GM18907 (cell line): ENCODE measurements around the gene PDCD5.
"Not testable (repeated sequence)": the region's sequence is repeated elsewhere in the genome, so short reads cannot be mapped to it uniquely, and the experiment has no call there.

ENCODE experiments used
- ATAC-seq: cut with Tn5 transposase; IDR thresholded peaks from one replicate; pipeline ENCODE4 v1.9.1; 2021; ENCODE audit warnings: mild to moderate bottlenecking, moderate library complexity; ENCODE audit not compliant: unreplicated experiment

The PDCD5 gene

GRCh38 chr19:32576790-32577189 is 4.2 kb upstream of the PDCD5 start:
- ATAC-seq = no peak

DNA sequence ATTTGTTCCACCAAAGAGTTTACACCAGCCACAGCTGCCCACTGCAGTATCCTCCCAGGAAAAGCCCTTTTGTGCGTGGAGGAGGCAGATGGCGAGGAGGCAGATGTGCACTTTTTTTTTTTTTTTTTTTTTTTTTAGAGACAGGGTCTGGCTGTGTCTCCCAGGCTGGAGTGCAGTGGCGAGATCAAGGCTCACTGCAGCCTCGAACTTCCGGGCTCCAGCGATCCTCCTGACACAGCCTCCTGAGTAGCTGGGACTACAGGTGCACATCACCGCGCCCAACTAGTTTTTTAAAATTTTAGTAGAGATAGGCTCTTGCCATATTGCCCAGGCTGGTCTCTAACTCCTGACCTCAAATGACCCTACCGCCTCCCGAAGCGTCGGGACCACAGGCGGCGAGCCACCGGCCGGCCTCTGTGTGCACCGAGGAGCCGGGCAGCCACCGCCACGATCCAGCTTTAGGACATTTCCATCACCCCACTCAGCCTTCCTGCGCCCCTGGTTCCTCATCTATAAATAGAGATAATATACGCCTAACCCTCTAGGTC is 563 bp upstream of the PDCD5 start:
- ATAC-seq = peak; percentile 36

- no peak for ATAC-seq
These were observed 752 bp downstream of the PDCD5 start for GRCh38 chr19:32581705-32582179.

DNA sequence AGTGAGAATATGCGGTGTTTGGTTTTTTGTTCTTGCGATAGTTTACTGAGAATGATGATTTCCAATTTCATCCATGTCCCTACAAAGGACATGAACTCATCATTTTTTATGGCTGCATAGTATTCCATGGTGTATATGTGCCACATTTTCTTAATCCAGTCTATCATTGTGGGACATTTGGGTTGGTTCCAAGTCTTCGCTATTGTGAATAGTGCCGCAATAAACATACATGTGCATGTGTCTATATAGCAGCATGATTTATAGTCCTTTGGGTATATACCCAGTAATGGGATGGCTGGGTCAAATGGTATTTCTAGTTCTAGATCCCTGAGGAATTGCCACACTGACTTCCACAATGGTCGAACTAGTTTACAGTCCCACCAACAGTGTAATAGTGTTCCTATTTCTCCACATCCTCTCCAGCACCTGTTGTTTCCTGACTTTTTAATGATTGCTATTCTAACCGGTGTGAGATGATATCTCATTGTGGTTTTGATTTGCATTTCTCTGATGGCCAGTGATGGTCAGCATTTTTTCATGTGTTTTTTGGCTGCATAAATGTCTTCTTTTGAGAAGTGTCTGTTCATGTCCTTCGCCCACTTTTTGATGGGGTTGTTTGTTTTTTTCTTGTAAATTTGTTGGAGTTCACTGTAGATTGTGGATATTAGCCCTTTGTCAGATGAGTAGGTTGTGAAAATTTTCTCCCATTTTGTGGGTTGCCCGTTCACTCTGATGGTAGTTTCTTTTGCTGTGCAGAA is 6.9 kb downstream of the PDCD5 start:
- not testable (repeated sequence) for ATAC-seq

GRCh38 chr19:32594021-32594420 is 13.0 kb downstream of the PDCD5 start:
- ATAC-seq = no peak

GRCh38 chr19:32595491-32595890 is 14.5 kb downstream of the PDCD5 start:
- ATAC-seq = no peak

- no peak for ATAC-seq
These were observed 17.0 kb downstream of the PDCD5 start for GRCh38 chr19:32598022-32598421.

DNA sequence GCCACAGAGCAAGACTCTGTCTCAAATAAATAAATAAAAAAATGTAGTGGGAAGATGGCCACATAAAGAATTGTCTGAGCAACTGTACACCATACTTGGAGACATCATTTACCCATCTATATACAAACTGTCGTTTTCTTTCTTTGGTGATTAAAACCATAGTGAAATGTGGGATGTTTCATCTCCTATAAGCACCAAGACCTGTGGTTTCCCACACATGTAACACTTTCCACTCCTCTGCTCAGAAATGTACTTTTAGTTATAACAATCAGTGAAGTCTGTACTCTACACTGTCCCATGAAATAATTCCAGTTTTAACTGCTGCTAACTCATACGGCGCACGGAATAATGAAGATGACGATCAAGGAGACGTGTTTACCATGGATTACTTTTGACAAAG is 18.3 kb downstream of the PDCD5 start:
- ATAC-seq = no peak

- no peak for ATAC-seq
These were observed 18.8 kb downstream of the PDCD5 start for GRCh38 chr19:32599736-32600157.

- no peak for ATAC-seq
These were observed 23.0 kb downstream of the PDCD5 start for GRCh38 chr19:32603961-32604360.

- no peak for ATAC-seq
These were observed 24.6 kb downstream of the PDCD5 start for GRCh38 chr19:32605544-32605943.

GRCh38 chr19:32606289-32606688 is 25.3 kb downstream of the PDCD5 start:
- ATAC-seq = no peak

- ATAC-seq = no peak
These were observed 26.5 kb downstream of the PDCD5 start for GRCh38 chr19:32607479-32607878.

DNA sequence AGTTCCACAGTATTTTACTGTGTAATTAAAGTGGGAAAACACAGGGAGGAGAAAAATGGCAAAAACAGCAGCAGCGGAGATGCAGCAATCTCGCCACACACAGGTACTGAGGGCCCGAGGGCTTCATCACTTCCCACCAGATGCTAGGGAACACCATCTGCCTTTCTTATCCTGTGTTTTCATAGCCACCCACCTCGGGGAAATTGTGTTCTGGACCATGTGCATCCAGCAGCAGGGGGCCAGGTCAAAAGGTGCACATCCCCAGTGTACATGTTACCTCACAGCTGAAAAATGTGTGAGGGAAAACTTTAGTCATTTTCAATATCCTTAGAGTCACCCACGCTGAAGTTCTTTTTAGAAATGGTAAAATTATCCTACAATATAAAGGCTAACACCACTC is 30.2 kb downstream of the PDCD5 start:
- no peak for ATAC-seq

DNA sequence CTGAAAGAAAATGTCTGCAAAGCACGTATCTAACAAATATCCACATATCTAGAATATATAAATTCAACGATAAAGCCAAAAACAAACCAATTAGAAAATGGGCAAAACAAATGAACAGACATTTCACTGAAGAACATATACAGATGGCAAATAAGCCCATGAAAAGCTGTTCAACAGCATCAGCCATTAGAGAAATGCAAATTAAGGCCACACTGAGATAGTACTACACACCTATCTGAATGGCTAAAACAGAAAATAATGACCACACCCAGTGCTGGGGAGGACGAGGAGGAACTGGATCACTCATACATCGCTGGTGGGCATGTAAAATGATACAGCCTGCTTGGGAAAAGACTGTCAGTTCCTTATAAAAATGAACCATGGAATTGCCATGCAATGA is 32.0 kb downstream of the PDCD5 start:
- no peak for ATAC-seq

DNA sequence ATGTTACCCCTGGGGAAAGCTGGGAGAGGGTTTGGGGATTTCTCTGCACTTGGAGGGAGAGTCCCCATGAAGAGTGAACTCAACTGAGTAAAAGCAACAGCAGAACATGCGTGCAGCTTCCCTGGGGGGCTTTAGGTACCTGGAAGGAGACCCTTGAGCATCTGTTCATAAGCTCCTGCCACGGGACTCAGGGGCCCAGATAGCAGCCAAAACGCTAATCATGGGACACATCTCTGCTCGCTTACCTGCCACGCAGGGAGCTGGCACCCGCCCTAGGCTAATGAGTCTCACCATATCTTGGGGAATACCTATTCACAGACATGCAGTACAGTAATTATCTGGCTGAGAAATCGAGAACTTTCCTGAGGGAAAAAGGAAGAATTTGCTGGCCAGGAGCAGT is 33.9 kb downstream of the PDCD5 start:
- no peak for ATAC-seq

DNA sequence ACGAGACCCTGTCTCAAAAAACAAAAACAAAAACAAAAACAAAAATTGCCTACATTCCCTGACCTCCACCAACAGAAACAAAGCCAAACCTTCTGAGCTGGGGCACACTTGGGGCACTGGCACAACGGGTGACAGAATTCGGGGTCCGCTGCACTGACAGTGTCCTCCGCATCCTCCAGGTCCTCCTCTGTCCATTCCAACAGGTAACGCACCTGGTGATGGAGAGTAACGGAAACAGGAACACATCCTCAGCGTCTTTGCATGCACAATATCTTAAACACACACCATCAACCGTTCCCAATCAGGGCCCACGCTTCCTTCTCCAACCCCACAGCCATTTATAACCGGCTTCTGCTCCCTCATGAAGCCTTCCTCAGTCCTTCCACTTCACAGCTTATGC is 34.6 kb downstream of the PDCD5 start:
- no peak for ATAC-seq

GRCh38 chr19:32619051-32619685 is 38.2 kb downstream of the PDCD5 start:
- ATAC-seq = no peak

- no peak for ATAC-seq
These were observed 41.0 kb downstream of the PDCD5 start for GRCh38 chr19:32622002-32622401.

- no peak for ATAC-seq
These were observed 43.4 kb downstream of the PDCD5 start for GRCh38 chr19:32624410-32624809.

DNA sequence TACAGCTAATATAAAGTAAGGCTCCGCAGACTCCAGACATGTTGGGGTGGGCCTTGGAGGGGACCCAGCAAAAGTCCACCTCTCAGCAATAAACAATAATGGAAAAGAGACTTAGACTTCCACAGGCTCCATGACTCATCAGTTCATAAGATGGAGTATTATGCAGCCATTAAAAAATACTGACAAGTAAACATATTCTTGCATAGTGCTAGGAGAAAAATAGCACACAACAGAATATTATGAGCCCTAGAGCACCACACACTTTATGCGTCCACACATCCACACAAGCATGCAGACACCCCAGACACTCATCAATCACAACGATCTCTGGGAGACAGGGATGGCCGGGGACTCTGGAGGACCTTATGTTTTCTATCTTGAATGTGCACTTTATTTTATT is 46.0 kb downstream of the PDCD5 start:
- no peak for ATAC-seq

- no peak for ATAC-seq
These were observed 46.8 kb downstream of the PDCD5 start for GRCh38 chr19:32627714-32628270.
